B cell (primary cell): ENCODE data around the gene PEDS1. TPM values are rescaled to one million over a fixed set of nuclear protein-coding genes. Genes with fewer than 3 reads are reported as not detected.
A peak's percentile ranks its signal among the peaks of the same experiment; 100 is the strongest.

Source experiments
- ATAC-seq: fragments of 200-7000 bp; cut with Tn5 transposase; one replicate; pipeline ENCODE4 v1.10.0; 2021; ENCODE audit warnings: low read depth, mild to moderate bottlenecking, moderate number of reproducible peaks, moderate library complexity
- CTCF ChIA-PET: fragments of 350-600 bp; sonication (Branson Sonifier 250); formaldehyde crosslinking; loops from one replicate; lab custom pipeline; 2021; ENCODE audit warnings: antibody characterized with exemption, inconsistent platforms; lab: Charles Lee
- POLR2A ChIA-PET: fragments of 350-600 bp; sonication (Branson Sonifier 250); formaldehyde crosslinking; loops from one replicate; lab custom pipeline; 2021; ENCODE audit warnings: antibody characterized with exemption; lab: Charles Lee
- DNase-seq: peaks from one replicate; pipeline ENCODE4 v3.0.0; 2013
- H2AFZ ChIP-seq: 2 replicates; pipeline ENCODE4 v1.6.1; 2012; ENCODE audit warnings: mild to moderate bottlenecking, low read depth, low read length; ENCODE audit not compliant: insufficient read depth, poor library complexity, severe bottlenecking
- H3K27ac ChIP-seq, 2 donors: 1 replicate in 1 of 2; 2 replicates in 1 of 2; pipeline ENCODE4 v1.5.1; 2012 to 2013; ENCODE audit warnings: low read length in 2 of 2, mild to moderate bottlenecking in 2 of 2, moderate library complexity in 1 of 2
- H3K27me3 ChIP-seq, 4 experiments: fragments of 200-600 bp in 1 of 4; sonication (generic) in 1 of 4; replicated peaks in 1 of 4; 1 replicate in 2 of 4; 2 replicates in 2 of 4; pipeline versions ENCODE4 v1.6.1 to v1.7.0; 2013 to 2016; ENCODE audit warnings: low read length in 3 of 4, mild to moderate bottlenecking in 2 of 4, mixed read lengths in 1 of 4, moderate library complexity in 1 of 4; ENCODE audit not compliant: insufficient read depth in 4 of 4, control insufficient read depth in 3 of 4; ENCODE audit errors: control extremely low read depth in 1 of 4
- H3K36me3 ChIP-seq, 2 experiments: replicated peaks in 1 of 2; 1 replicate in 1 of 2; 2 replicates in 1 of 2; pipeline versions ENCODE4 v1.6.1 to v1.7.1; 2013; ENCODE audit warnings: low read length in 1 of 2; ENCODE audit not compliant: insufficient read depth in 2 of 2, control insufficient read depth in 1 of 2; ENCODE audit errors: control extremely low read depth in 1 of 2, extremely low read depth in 1 of 2
- H3K4me1 ChIP-seq, 2 donors: fragments of 200-600 bp in 1 of 2; sonication (generic) in 1 of 2; 1 replicate in 1 of 2; 2 replicates in 1 of 2; pipeline versions ENCODE4 v1.5.1 to v1.6.1; 2013 to 2017; ENCODE audit warnings: low read length in 2 of 2; ENCODE audit not compliant: control insufficient read depth in 2 of 2, insufficient read depth in 2 of 2
- H3K4me2 ChIP-seq: replicated peaks from 2 replicates; pipeline ENCODE3; 2012; ENCODE audit warnings: mild to moderate bottlenecking, low read depth, low read length; ENCODE audit not compliant: poor library complexity, severe bottlenecking
- H3K4me3 ChIP-seq, 5 experiments: fragments of 200-600 bp in 1 of 5; sonication (generic) in 1 of 5; 1 replicate in 3 of 5; 2 replicates in 2 of 5; pipeline versions ENCODE4 v1.5.1 to v1.7.0; 2011 to 2016; ENCODE audit warnings: low read length in 4 of 5, mild to moderate bottlenecking in 4 of 5, low read depth in 2 of 5, control low read depth in 1 of 5, moderate library complexity in 1 of 5; ENCODE audit not compliant: insufficient read depth in 1 of 5; ENCODE audit errors: control extremely low read depth in 1 of 5, extremely low read depth in 1 of 5
- H3K79me2 ChIP-seq: fragments of 200-600 bp; sonication (generic); one replicate; pipeline ENCODE4 v1.6.0; 2016; ENCODE audit warnings: low read length; ENCODE audit not compliant: control insufficient read depth, insufficient read depth
- H3K9ac ChIP-seq: fragments of 200-600 bp; sonication (generic); 2 replicates; pipeline ENCODE4 v1.6.1; 2017; ENCODE audit warnings: mild to moderate bottlenecking, low read length, moderate library complexity
- H3K9me3 ChIP-seq, 3 donors: one replicate each; pipeline versions ENCODE4 v1.6.1 to v1.7.1; 2013; ENCODE audit warnings: low read length in 2 of 3; ENCODE audit not compliant: control insufficient read depth in 2 of 3, insufficient read depth in 1 of 3; ENCODE audit errors: control extremely low read depth in 1 of 3
- H4K20me1 ChIP-seq: 2 replicates; pipeline ENCODE4 v1.6.0; 2012; ENCODE audit warnings: mild to moderate bottlenecking, low read length; ENCODE audit not compliant: insufficient read depth, control insufficient read depth, poor library complexity, severe bottlenecking
- H3K27ac Mint-ChIP-seq: one replicate; pipeline ENCODE4 v1.8.0; 2021; ENCODE audit warnings: mixed read lengths
- H3K27me3 Mint-ChIP-seq: one replicate; pipeline ENCODE4 v1.8.0; 2021; ENCODE audit warnings: mixed read lengths
- H3K4me1 Mint-ChIP-seq: one replicate; pipeline ENCODE4 v1.8.0; 2021; ENCODE audit warnings: mixed read lengths
- H3K4me3 Mint-ChIP-seq: one replicate; pipeline ENCODE4 v1.8.0; 2021; ENCODE audit warnings: mixed read lengths
- H3K9me3 Mint-ChIP-seq: one replicate; pipeline ENCODE4 v1.8.0; 2022; ENCODE audit warnings: mixed read lengths; ENCODE audit not compliant: insufficient read depth
- CTCF ChIP-seq: fragments of 200-600 bp; IDR thresholded peaks from one replicate; pipeline ENCODE4 v1.8.0; 2022; ENCODE audit warnings: antibody characterized with exemption, mild to moderate bottlenecking
- EZH2 ChIP-seq: IDR thresholded peaks from 2 replicates; pipeline ENCODE4 v1.6.1; 2012; ENCODE audit warnings: borderline replicate concordance, low read depth, mild to moderate bottlenecking, moderate library complexity, low read length; ENCODE audit not compliant: insufficient read depth, poor library complexity, severe bottlenecking
- WGBS: methylation state at CpG from one replicate; pipeline ENCODE4 v1.1.5; 2013; ENCODE audit warnings: missing lambda C conversion rate; ENCODE audit not compliant: insufficient coverage; 5-methylcytosine and 5-hydroxymethylcytosine counted together
- intact Hi-C: fragments of 100-400 bp; cut with micrococcal nuclease; formaldehyde crosslinking; loops from one replicate; pipeline ENCODE4 v1.10.0; 2022
- polyA plus RNA-seq: library from polyadenylated mRNA; depleted of rRNA; stranded (reverse); fragments of >200 nt; gene quantifications from 2 replicates; pipeline ENCODE4 v1.2.3, GENCODE V29; 2012
- total RNA-seq, 2 donors: library from RNA; stranded (reverse); fragments of 120-200 nt in 1 of 2; gene quantifications; 1 replicate in 1 of 2; 2 replicates in 1 of 2; pipeline versions ENCODE4 v1.2.3 to v1.2.4, GENCODE V29; 2013 to 2022

PEDS1 gene
- total and polyA plus RNA-seq, 2 donors (not counting 1 experiment from before 2014, with no cell fraction given), result 11.2 to 38.7 TPM

GRCh38 chr20:50192364-50193198 lies 39.1 kb upstream of the PEDS1 start:
- Histone ChIP-seq H3K79me2 (peaks cover 29% of the 10 kb centered on the region), H3K4me1 (peaks cover 16 to 22% of the 10 kb centered on the region in 2 donors), H3K9me3 (peaks cover 0 to 2% (median 0%) of the 10 kb centered on the region in 3 donors), H2AFZ (peak overlapping the region; percentile 28), H4K20me1 (peaks cover 34% of the 10 kb centered on the region), H3K36me3 (peaks cover 4 to 5% of the 10 kb centered on the region in 2 experiments), H3K4me2 (peak overlapping the region; percentile 85), H3K9ac (peak overlapping the region; percentile 54), H3K27me3 (no peaks in the 10 kb centered on the region), H3K4me3 (peak overlapping the region; percentile 68 to 89 (median 74)), H3K27ac (peak overlapping the region; percentile 17 to 52)
- intact Hi-C loops, result no loop called here
- DNase-seq (peak; percentile 80), ATAC-seq (peak; percentile 11)
- H3K4me1 Mint-ChIP-seq, result peaks cover 15% of the 10 kb centered on the region
- no peak for TF ChIP-seq CTCF
- TF ChIP-seq EZH2, result no peak
- CTCF ChIA-PET, result interaction anchor here (0.6 to 5.6 kb wide), 6 partner anchors 13 to 312 kb away, joined by 3 to 91 read pairs (median 4); no protein-coding TSS in a partner anchor
- no peaks in the 10 kb centered on the region for H3K27me3 Mint-ChIP-seq
- POLR2A ChIA-PET, result interaction anchor here (0.6 kb wide), 1 partner anchor 396 kb away, joined by 5 read pairs; no protein-coding TSS in a partner anchor
- no peaks in the 10 kb centered on the region for H3K9me3 Mint-ChIP-seq
- peak overlapping the region; percentile 95 for H3K4me3 Mint-ChIP-seq
- peak overlapping the region; percentile 96 for H3K27ac Mint-ChIP-seq
- 16% methylated on average over 18 of the region's 25 CpGs for WGBS
